ENCODE results near the gene NR1I3.

GRCh38 chr1:161217831-161218230 is 20.2 kb downstream of the NR1I3 start:
- no peak for TF ChIP-seq CTCF (IDR thresholded peaks at IDR 0.05)
- no peak for TF ChIP-seq EP300 (IDR thresholded peaks at IDR 0.05)

Measured in ovary (tissue), 3 donors.